ENCODE measurements around the gene PDXP.

DNA sequence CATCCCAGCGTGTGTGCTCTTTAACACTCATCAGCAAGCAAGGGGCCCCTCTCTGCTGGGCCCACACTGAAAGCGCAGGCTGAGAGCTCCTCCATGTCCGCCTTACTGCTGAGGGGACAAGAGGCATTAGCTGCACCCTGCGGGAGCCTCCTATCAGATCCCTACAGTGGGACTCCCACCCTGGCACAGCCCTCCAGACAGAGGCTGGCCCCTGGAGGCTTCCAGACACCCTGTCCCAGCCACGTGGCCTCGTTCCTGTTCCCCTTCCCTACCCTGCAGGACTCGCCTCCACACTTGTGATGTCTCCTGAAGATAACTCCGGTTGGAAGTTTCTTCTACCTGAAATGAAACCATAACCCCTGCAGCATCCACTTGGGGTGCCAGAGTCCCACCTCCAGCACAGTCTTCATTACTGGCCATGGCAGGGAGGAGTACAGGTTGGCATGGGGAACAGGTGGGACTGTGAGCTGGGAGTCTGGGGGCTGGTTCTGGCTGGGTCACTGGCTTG lies 24.1 kb upstream of the PDXP start:
- TF ChIP-seq SUZ12 (IDR thresholded peaks at IDR 0.05; ENCODE audit: extremely low read depth, insufficient read depth, insufficient read length) (no peak), YY1 (IDR thresholded peaks at IDR 0.05; ENCODE audit: insufficient read depth, insufficient read length) (no peak), ZNF274 (IDR thresholded peaks at IDR 0.05; ENCODE audit: low read depth, low read length) (no peak)

All from NT2/D1 (cell line).